Measurements from ENCODE around the gene SORCS1.

The SORCS1 gene

GRCh38 chr10:106542461-106542860, 622.0 kb downstream of the SORCS1 start:
- H3K4me3 ChIP-seq (replicated peaks in 1 of 2; ENCODE audit: low read depth in 2 of 2, low read length in 2 of 2): no peak overlapping the region
- TF ChIP-seq CTCF (IDR thresholded peaks at IDR 0.05; ENCODE audit: low read depth, low read length): no peak
- no peak for DNase-seq (ENCODE audit: low read depth in 2 of 2)

- no peak overlapping the region for H3K4me3 ChIP-seq (replicated peaks in 1 of 2; ENCODE audit: low read depth in 2 of 2, low read length in 2 of 2)
- DNase-seq (ENCODE audit: low read depth in 2 of 2): peak; percentile 52 to 55
- TF ChIP-seq CTCF (IDR thresholded peaks at IDR 0.05; ENCODE audit: low read depth, low read length): no peak
Observed at GRCh38 chr10:106540645-106541044, 623.9 kb downstream of the SORCS1 start.

GRCh38 chr10:106537866-106538265, 626.6 kb downstream of the SORCS1 start:
- TF ChIP-seq CTCF (IDR thresholded peaks at IDR 0.05; ENCODE audit: low read depth, low read length): no peak
- DNase-seq (ENCODE audit: low read depth in 2 of 2): no peak

GRCh38 chr10:106535304-106535953, 629.1 kb downstream of the SORCS1 start:
- no peak overlapping the region for H3K4me3 ChIP-seq (replicated peaks in 1 of 2; ENCODE audit: low read depth in 2 of 2, low read length in 2 of 2)
- TF ChIP-seq CTCF (IDR thresholded peaks at IDR 0.05; ENCODE audit: low read depth, low read length): no peak
- peak in 1 of 2 donors; percentile 8 for DNase-seq (ENCODE audit: low read depth in 2 of 2)

More at GRCh38 chr10:106537866-106538265, 626.6 kb downstream of the SORCS1 start:
- H3K4me3 ChIP-seq (replicated peaks in 1 of 2; ENCODE audit: low read depth in 2 of 2, low read length in 2 of 2): no peak overlapping the region

- H3K4me3 ChIP-seq (replicated peaks in 1 of 2; ENCODE audit: low read depth in 2 of 2, low read length in 2 of 2): no peak overlapping the region
- DNase-seq (ENCODE audit: low read depth in 2 of 2): no peak
- no peak for TF ChIP-seq CTCF (IDR thresholded peaks at IDR 0.05; ENCODE audit: low read depth, low read length)
Observed at GRCh38 chr10:106534441-106534840, 630.1 kb downstream of the SORCS1 start.

GRCh38 chr10:106528702-106529101, 635.8 kb downstream of the SORCS1 start:
- H3K4me3 ChIP-seq (replicated peaks in 1 of 2; ENCODE audit: low read depth in 2 of 2, low read length in 2 of 2): no peak overlapping the region
- DNase-seq (ENCODE audit: low read depth in 2 of 2): no peak
- TF ChIP-seq CTCF (IDR thresholded peaks at IDR 0.05; ENCODE audit: low read depth, low read length): no peak

GRCh38 chr10:106525835-106526234, 638.7 kb downstream of the SORCS1 start:
- TF ChIP-seq CTCF (IDR thresholded peaks at IDR 0.05; ENCODE audit: low read depth, low read length): no peak
- DNase-seq (ENCODE audit: low read depth in 2 of 2): peak in 1 of 2 donors; percentile 3
- no peak overlapping the region for H3K4me3 ChIP-seq (replicated peaks in 1 of 2; ENCODE audit: low read depth in 2 of 2, low read length in 2 of 2)
